ENCODE measurements around the gene PIK3CB. TPM values are rescaled to one million over a fixed set of nuclear protein-coding genes. Genes with fewer than 3 reads are reported as not detected.
"Not testable (repeated sequence)": the region's sequence is repeated elsewhere in the genome, so short reads cannot be mapped to it uniquely, and the experiment has no call there.

Gene PIK3CB
- polyA plus RNA-seq, 1 experiment: 4.9 TPM

DNA sequence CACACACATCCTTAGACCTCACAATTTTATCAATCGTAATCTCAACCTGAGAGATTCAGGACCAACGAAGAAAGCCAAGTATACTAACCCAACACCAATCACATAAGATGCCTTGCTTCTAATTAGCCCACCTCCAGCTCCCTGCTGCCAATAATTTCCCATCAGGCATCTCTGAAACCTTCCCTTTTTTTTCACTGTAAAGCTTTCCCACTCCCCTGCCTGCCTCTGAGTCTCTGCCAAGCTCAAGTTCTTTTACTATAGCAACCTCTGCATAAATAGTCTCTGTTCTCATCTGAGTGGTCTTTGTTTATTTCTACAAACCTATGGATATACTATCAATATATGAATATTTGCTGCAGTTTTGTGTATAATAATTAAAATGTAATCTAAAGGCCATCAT is 86.5 kb downstream of the PIK3CB start:
- CTCF ChIA-PET: no interaction called here
- DNase-seq (ENCODE audit: low read depth): no peak
- H3K27me3 ChIP-seq (ENCODE audit: control insufficient read depth, insufficient read depth, low read length): no peaks in the 10 kb centered on the region
- TF ChIP-seq, protein P1, sequence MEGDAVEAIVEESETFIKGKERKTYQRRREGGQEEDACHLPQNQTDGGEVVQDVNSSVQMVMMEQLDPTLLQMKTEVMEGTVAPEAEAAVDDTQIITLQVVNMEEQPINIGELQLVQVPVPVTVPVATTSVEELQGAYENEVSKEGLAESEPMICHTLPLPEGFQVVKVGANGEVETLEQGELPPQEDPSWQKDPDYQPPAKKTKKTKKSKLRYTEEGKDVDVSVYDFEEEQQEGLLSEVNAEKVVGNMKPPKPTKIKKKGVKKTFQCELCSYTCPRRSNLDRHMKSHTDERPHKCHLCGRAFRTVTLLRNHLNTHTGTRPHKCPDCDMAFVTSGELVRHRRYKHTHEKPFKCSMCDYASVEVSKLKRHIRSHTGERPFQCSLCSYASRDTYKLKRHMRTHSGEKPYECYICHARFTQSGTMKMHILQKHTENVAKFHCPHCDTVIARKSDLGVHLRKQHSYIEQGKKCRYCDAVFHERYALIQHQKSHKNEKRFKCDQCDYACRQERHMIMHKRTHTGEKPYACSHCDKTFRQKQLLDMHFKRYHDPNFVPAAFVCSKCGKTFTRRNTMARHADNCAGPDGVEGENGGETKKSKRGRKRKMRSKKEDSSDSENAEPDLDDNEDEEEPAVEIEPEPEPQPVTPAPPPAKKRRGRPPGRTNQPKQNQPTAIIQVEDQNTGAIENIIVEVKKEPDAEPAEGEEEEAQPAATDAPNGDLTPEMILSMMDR (IDR thresholded peaks at IDR 0.05; ENCODE audit: insufficient read depth, low read depth, low read length): no peak
- H3K4me3 ChIP-seq (ENCODE audit: low read depth, low read length): no peak overlapping the region
- POLR2A ChIA-PET: no interaction called here
- H3K36me3 ChIP-seq (ENCODE audit: control insufficient read depth, insufficient read depth, low read length): peaks cover 1% of the 10 kb centered on the region; the same call in 1 of the 2 replicates

DNA sequence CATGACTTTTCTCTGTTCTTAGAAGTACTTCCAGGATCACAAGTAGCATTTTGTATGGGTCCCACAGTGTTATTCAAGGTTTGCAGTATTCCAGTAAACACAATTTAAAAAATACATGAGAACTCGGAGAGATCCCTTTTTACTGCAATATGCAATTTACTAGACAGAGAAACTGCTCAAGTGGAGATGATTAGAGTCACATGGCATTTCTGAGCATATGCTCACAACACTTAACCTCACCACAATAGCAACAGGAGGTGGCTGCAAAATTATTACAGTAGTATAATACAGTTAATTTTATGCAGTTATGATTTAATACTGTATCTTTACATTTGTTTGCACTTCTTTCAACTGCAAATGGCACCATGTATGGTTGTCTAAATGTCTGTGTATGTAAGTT is 87.5 kb downstream of the PIK3CB start:
- TF ChIP-seq, protein P1 (IDR thresholded peaks at IDR 0.05; ENCODE audit: insufficient read depth, low read depth, low read length): no peak
- ChIA-PET POLR2A (no interaction called here), CTCF (no interaction called here)
- peaks cover 1% of the 10 kb centered on the region; the same call in 1 of the 2 replicates for H3K36me3 ChIP-seq (ENCODE audit: control insufficient read depth, insufficient read depth, low read length)
- no peak for DNase-seq (ENCODE audit: low read depth)
- H3K4me3 ChIP-seq (ENCODE audit: low read depth, low read length): no peak overlapping the region
- H3K27me3 ChIP-seq (ENCODE audit: control insufficient read depth, insufficient read depth, low read length): no peaks in the 10 kb centered on the region

DNA sequence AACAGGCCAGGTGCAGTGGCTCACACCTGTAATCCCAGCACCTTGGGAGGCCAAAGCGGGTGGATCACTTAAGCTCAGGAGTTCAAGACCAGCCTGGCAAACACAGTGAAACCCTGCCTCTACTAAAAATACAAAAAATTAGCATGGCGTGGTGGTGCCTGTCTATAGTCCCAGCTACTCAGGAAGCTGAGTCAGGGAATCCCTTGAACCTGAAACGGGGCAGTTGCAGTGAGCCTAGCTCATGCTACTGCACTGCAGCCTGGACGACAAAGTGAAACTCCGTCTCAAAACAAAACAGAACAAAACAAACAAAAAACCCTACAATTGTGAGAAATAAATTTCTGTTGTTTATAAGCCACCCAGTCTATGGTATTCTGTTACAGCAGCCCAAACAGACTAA is 94.7 kb downstream of the PIK3CB start:
- no peak overlapping the region for H3K4me3 ChIP-seq (ENCODE audit: low read depth, low read length)
- ChIA-PET CTCF (interaction anchor here (1.5 kb wide), 1 partner anchor 14 kb away, joined by 4 read pairs; no protein-coding TSS in a partner anchor), POLR2A (no interaction called here)
- TF ChIP-seq, protein P1 (IDR thresholded peaks at IDR 0.05; ENCODE audit: insufficient read depth, low read depth, low read length): no peak
- no peaks in the 10 kb centered on the region for H3K36me3 ChIP-seq (ENCODE audit: control insufficient read depth, insufficient read depth, low read length)
- no peak for DNase-seq (ENCODE audit: low read depth)
- no peaks in the 10 kb centered on the region for H3K27me3 ChIP-seq (ENCODE audit: control insufficient read depth, insufficient read depth, low read length)

DNA sequence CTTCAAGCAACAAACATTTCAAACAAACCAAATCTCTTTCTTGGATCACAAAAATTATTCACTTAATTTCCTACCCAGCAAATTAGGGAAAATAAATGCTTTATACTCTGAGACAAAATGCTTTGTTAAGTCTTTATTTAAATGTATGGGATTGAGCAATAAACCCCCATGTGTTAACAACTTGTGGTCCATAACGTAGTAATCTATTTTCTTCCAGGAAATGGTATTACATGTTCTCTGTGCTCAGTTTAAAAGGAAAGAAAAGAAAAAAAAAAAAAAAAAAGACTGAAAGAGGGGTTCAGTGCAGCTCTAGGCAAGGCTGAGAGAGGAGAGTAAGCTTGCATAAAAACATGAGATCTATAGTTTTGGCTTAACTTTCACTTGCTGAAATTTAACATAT is 102.3 kb downstream of the PIK3CB start:
- Histone ChIP-seq H3K4me3 (ENCODE audit: low read depth, low read length) (no peak overlapping the region), H3K27me3 (ENCODE audit: control insufficient read depth, insufficient read depth, low read length) (no peaks in the 10 kb centered on the region), H3K36me3 (ENCODE audit: control insufficient read depth, insufficient read depth, low read length) (no peaks in the 10 kb centered on the region)
- POLR2A ChIA-PET: no interaction called here
- TF ChIP-seq, protein P1 (IDR thresholded peaks at IDR 0.05; ENCODE audit: insufficient read depth, low read depth, low read length): no peak
- no peak for DNase-seq (ENCODE audit: low read depth)
- CTCF ChIA-PET: no interaction called here

DNA sequence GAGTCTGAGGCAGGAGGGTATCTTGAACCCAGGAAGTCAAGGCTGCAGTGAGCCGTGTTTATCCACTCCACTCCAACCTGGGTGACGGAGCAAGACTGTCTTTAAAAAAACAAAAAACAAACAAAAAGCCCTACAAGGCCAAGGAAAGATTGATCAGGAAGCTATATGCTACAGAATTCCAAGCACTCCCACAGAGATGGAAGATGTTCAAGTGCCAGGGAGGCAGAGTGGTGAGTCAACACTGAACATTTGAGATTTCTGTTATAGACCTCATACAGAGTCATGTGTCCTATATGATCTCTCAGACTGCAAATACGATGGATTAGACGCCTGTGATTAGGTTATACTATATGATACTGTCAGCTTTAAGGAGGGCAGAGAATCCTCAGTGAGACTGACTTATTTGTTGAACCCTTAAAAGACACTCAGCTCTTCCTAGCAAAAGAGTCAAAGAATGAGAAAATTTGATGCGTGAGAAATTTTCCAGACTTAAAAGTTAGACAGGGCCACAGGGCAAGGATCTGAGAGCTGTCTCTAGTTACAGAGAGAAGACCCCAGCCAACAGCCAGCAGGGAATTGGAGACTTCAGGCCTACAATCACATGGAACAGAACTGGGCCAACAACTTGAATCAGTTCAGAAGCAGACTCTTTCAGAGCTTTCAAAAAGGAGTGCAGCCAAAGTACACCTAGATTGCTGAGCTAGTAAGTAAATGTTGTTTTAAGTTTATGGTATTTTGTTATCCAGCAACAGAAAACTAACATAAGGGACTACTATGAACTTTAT is 107.6 kb downstream of the PIK3CB start:
- TF ChIP-seq, protein P1 (IDR thresholded peaks at IDR 0.05; ENCODE audit: insufficient read depth, low read depth, low read length): no peak
- no peaks in the 10 kb centered on the region for H3K36me3 ChIP-seq (ENCODE audit: control insufficient read depth, insufficient read depth, low read length)
- CTCF ChIA-PET: interaction anchor here (1.5 kb wide), 1 partner anchor 189 kb away, joined by 11 read pairs; no protein-coding TSS in a partner anchor
- no peak overlapping the region for H3K4me3 ChIP-seq (ENCODE audit: low read depth, low read length)
- POLR2A ChIA-PET: no interaction called here
- no peaks in the 10 kb centered on the region for H3K27me3 ChIP-seq (ENCODE audit: control insufficient read depth, insufficient read depth, low read length)
- DNase-seq (ENCODE audit: low read depth): no peak

DNA sequence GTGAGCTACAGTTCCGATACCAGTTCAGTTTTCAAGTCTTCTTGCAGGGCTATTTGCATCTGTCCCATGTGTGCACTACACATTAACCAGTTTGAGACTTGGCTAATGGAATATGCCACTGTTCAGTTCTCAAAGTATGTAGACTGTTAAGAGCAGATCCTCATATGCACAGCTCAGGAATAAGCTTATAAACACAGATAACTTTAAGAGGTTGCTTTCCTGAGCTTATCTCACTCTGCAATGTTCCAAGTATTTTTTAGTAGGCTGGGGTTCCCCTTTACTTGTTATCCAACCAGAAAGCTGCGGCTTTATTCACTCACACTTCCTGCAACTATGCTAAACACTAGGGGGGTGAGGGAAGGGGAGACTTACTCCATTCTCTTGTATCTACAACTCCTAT is 108.7 kb downstream of the PIK3CB start:
- POLR2A ChIA-PET; H3K27me3 ChIP-seq (ENCODE audit: control insufficient read depth, insufficient read depth, low read length); H3K36me3 ChIP-seq (ENCODE audit: control insufficient read depth, insufficient read depth, low read length); H3K4me3 ChIP-seq (ENCODE audit: low read depth, low read length); DNase-seq (ENCODE audit: low read depth): not testable (repeated sequence)
- CTCF ChIA-PET: interaction anchor here (1.5 kb wide), 1 partner anchor 190 kb away, joined by 11 read pairs; no protein-coding TSS in a partner anchor

Data from BJ (cell line).